Measurements from ENCODE around the gene STK33. TPM values are rescaled to one million over a fixed set of nuclear protein-coding genes. Genes with fewer than 3 reads are reported as not detected.

The STK33 gene
- polyA plus RNA-seq, 1 donor from 2014 or later, result 13.9 TPM

DNA sequence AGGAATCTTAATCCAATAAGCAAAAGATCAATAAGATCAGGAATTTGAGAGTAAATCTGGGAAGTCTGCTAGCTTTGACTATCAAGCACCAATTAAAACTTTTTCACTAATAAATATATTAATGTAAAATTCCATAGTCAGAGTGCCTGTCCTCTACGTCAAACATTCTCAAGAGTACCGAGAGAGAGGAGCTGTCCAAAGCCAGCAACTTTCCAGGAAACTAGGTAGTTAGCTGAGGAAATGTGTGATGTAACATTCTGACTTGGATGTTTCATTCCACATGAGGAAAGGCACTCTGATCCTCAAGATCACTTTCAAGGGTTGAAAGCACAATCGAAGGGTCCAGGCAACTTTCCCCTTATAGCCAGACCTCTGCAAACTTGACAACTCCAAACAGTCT is 113.2 kb downstream of the STK33 start:
- H4K20me1 ChIP-seq (ENCODE audit: insufficient read depth), result no peaks in the 10 kb centered on the region
- no peaks in the 10 kb centered on the region for H3K9me3 ChIP-seq (ENCODE audit: low read length)
- H3K27ac ChIP-seq (ENCODE audit: low read length), result no peak overlapping the region
- no peaks in the 10 kb centered on the region for H3F3A ChIP-seq (ENCODE audit: insufficient read depth, low read length, poor library complexity, severe bottlenecking)
- H3K36me3 ChIP-seq (ENCODE audit: insufficient read depth, low read length), result no peaks in the 10 kb centered on the region
- no peaks in the 10 kb centered on the region for H3K9me2 ChIP-seq (ENCODE audit: insufficient read depth, low read length)
- H3K4me3 ChIP-seq (ENCODE audit: low read length), result no peak overlapping the region
- no peak overlapping the region for H3K4me2 ChIP-seq (ENCODE audit: low read length)
- H2AFZ ChIP-seq (ENCODE audit: low read depth, low read length), result no peak overlapping the region
- no peaks in the 10 kb centered on the region for H3K27me3 ChIP-seq (ENCODE audit: insufficient read depth, low read depth, low read length)
- TF ChIP-seq EP300 (conservative IDR thresholded peaks at IDR 0.05; ENCODE audit: poor library complexity, severe bottlenecking), result no peak
- TF ChIP-seq, protein P1, sequence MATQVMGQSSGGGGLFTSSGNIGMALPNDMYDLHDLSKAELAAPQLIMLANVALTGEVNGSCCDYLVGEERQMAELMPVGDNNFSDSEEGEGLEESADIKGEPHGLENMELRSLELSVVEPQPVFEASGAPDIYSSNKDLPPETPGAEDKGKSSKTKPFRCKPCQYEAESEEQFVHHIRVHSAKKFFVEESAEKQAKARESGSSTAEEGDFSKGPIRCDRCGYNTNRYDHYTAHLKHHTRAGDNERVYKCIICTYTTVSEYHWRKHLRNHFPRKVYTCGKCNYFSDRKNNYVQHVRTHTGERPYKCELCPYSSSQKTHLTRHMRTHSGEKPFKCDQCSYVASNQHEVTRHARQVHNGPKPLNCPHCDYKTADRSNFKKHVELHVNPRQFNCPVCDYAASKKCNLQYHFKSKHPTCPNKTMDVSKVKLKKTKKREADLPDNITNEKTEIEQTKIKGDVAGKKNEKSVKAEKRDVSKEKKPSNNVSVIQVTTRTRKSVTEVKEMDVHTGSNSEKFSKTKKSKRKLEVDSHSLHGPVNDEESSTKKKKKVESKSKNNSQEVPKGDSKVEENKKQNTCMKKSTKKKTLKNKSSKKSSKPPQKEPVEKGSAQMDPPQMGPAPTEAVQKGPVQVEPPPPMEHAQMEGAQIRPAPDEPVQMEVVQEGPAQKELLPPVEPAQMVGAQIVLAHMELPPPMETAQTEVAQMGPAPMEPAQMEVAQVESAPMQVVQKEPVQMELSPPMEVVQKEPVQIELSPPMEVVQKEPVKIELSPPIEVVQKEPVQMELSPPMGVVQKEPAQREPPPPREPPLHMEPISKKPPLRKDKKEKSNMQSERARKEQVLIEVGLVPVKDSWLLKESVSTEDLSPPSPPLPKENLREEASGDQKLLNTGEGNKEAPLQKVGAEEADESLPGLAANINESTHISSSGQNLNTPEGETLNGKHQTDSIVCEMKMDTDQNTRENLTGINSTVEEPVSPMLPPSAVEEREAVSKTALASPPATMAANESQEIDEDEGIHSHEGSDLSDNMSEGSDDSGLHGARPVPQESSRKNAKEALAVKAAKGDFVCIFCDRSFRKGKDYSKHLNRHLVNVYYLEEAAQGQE (IDR thresholded peaks at IDR 0.05; ENCODE audit: borderline replicate concordance), result no peak
- TF ChIP-seq SMC3 (conservative IDR thresholded peaks at IDR 0.05; ENCODE audit: poor library complexity), result no peak
- no peak for TF ChIP-seq EZH2 (IDR thresholded peaks at IDR 0.05; ENCODE audit: borderline replicate concordance, insufficient read depth, low read length, poor library complexity, severe bottlenecking)
- TF ChIP-seq RAD21 (conservative IDR thresholded peaks at IDR 0.05), result no peak
- TF ChIP-seq POLR2AphosphoS5 (IDR thresholded peaks at IDR 0.05), result no peak
- TF ChIP-seq, protein P2, sequence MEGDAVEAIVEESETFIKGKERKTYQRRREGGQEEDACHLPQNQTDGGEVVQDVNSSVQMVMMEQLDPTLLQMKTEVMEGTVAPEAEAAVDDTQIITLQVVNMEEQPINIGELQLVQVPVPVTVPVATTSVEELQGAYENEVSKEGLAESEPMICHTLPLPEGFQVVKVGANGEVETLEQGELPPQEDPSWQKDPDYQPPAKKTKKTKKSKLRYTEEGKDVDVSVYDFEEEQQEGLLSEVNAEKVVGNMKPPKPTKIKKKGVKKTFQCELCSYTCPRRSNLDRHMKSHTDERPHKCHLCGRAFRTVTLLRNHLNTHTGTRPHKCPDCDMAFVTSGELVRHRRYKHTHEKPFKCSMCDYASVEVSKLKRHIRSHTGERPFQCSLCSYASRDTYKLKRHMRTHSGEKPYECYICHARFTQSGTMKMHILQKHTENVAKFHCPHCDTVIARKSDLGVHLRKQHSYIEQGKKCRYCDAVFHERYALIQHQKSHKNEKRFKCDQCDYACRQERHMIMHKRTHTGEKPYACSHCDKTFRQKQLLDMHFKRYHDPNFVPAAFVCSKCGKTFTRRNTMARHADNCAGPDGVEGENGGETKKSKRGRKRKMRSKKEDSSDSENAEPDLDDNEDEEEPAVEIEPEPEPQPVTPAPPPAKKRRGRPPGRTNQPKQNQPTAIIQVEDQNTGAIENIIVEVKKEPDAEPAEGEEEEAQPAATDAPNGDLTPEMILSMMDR (IDR thresholded peaks at IDR 0.05; ENCODE audit: poor library complexity, severe bottlenecking), result no peak
- no peak for TF ChIP-seq MXI1 (conservative IDR thresholded peaks at IDR 0.05; ENCODE audit: poor library complexity, severe bottlenecking)
- no peak for TF ChIP-seq TAF1 (IDR thresholded peaks at IDR 0.05; ENCODE audit: low read depth)
- H3K79me2 ChIP-seq (replicated peaks; ENCODE audit: insufficient read depth, low read length), result no peaks in the 10 kb centered on the region
- no peak overlapping the region for H3K9ac ChIP-seq (ENCODE audit: low read length)

DNA sequence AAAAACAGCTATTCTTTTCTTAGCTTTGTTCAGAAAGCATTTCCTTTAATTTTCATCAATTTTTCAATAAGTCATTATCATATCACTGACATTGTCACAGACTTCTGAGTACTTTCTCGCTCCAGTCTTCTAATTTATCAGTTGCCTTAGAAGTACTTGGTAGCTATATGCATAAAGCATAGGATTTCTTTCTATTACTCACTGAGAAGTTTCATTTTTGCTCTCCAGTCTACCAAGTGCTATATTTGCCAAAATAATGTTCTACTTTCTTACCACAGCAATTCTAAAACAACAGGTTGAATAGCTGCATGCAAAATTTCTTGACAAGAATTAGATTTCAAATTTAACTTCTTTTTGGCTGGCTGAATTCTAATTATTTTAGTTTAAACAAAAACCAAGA is 116.3 kb downstream of the STK33 start:
- Histone ChIP-seq H3K9ac (ENCODE audit: low read length) (no peak overlapping the region), H3K9me3 (ENCODE audit: low read length) (no peaks in the 10 kb centered on the region), H3K36me3 (ENCODE audit: insufficient read depth, low read length) (no peaks in the 10 kb centered on the region), H3K4me3 (ENCODE audit: low read length) (no peak overlapping the region), H3F3A (ENCODE audit: insufficient read depth, low read length, poor library complexity, severe bottlenecking) (no peaks in the 10 kb centered on the region), H3K9me2 (ENCODE audit: insufficient read depth, low read length) (no peaks in the 10 kb centered on the region), H3K27ac (ENCODE audit: low read length) (no peak overlapping the region), H3K4me2 (ENCODE audit: low read length) (no peak overlapping the region), H3K27me3 (ENCODE audit: insufficient read depth, low read depth, low read length) (no peaks in the 10 kb centered on the region), H4K20me1 (ENCODE audit: insufficient read depth) (no peaks in the 10 kb centered on the region), H3K79me2 (replicated peaks; ENCODE audit: insufficient read depth, low read length) (no peaks in the 10 kb centered on the region), H2AFZ (ENCODE audit: low read depth, low read length) (no peak overlapping the region)
- TF ChIP-seq MXI1 (conservative IDR thresholded peaks at IDR 0.05; ENCODE audit: poor library complexity, severe bottlenecking) (no peak), TAF1 (IDR thresholded peaks at IDR 0.05; ENCODE audit: low read depth) (no peak), EP300 (conservative IDR thresholded peaks at IDR 0.05; ENCODE audit: poor library complexity, severe bottlenecking) (no peak)
- TF ChIP-seq, protein P1 (IDR thresholded peaks at IDR 0.05; ENCODE audit: borderline replicate concordance), result no peak

All from neural cell (in vitro differentiated cells).